ENCODE measurements around the gene MYO9A.
A peak's percentile ranks its signal among the peaks of the same experiment; 100 is the strongest.

Gene MYO9A

GRCh38 chr15:72118017-72118978, at the start of gene MYO9A, which contains the start of gene SENP8:
TSS of gene MYO9A (minus strand) at chr15:72118150. CDS start at chr15:72046563, 71,587 bp downstream.
TSS of gene SENP8 (plus strand) at chr15:72118403. CDS start at chr15:72139624, 21,221 bp downstream.
- peak; percentile 81 for DNase-seq (ENCODE audit: low spot score)

- DNase-seq (ENCODE audit: low spot score): no peak
These were observed 49.5 kb upstream of the MYO9A start for GRCh38 chr15:72167445-72167844.

- no peak for DNase-seq (ENCODE audit: low spot score)
These were observed 48.9 kb upstream of the MYO9A start for GRCh38 chr15:72166716-72167417.

- no peak for DNase-seq (ENCODE audit: low spot score)
These were observed 45.8 kb upstream of the MYO9A start for GRCh38 chr15:72163719-72164118.

GRCh38 chr15:72162569-72162968, 44.6 kb upstream of the MYO9A start:
- DNase-seq (ENCODE audit: low spot score): no peak

GRCh38 chr15:72161361-72162132, 43.6 kb upstream of the MYO9A start:
- DNase-seq (ENCODE audit: low spot score): no peak

- DNase-seq (ENCODE audit: low spot score): no peak
These were observed 42.8 kb upstream of the MYO9A start for GRCh38 chr15:72160696-72161245.

GRCh38 chr15:72156928-72157327, 39.0 kb upstream of the MYO9A start:
- no peak for DNase-seq (ENCODE audit: low spot score)

- DNase-seq (ENCODE audit: low spot score): peak; percentile 60
These were observed 38.0 kb upstream of the MYO9A start for GRCh38 chr15:72155635-72156616.

- DNase-seq (ENCODE audit: low spot score): peak; percentile 8
These were observed 37.2 kb upstream of the MYO9A start for GRCh38 chr15:72155003-72155621.

GRCh38 chr15:72154316-72154715, 36.4 kb upstream of the MYO9A start:
- DNase-seq (ENCODE audit: low spot score): no peak

- no peak for DNase-seq (ENCODE audit: low spot score)
These were observed 35.5 kb upstream of the MYO9A start for GRCh38 chr15:72153269-72154000.

- no peak for DNase-seq (ENCODE audit: low spot score)
These were observed 29.5 kb upstream of the MYO9A start for GRCh38 chr15:72147418-72147817.

- DNase-seq (ENCODE audit: low spot score): no peak
These were observed 29.0 kb upstream of the MYO9A start for GRCh38 chr15:72146934-72147333.

- DNase-seq (ENCODE audit: low spot score): no peak
These were observed 28.3 kb upstream of the MYO9A start for GRCh38 chr15:72146221-72146620.

- DNase-seq (ENCODE audit: low spot score): no peak
These were observed 23.5 kb upstream of the MYO9A start for GRCh38 chr15:72141171-72142084.

GRCh38 chr15:72140088-72140487, 22.1 kb upstream of the MYO9A start:
- no peak for DNase-seq (ENCODE audit: low spot score)

GRCh38 chr15:72139667-72140066, 21.7 kb upstream of the MYO9A start:
- DNase-seq (ENCODE audit: low spot score): no peak

All from COLO829 (cell line).